NCI-H187 (cell line): ENCODE results near the gene PMM2.
"Not testable (repeated sequence)": the region's sequence is repeated elsewhere in the genome, so short reads cannot be mapped to it uniquely, and the experiment has no call there.

Source experiments
- DNase-seq, 2 experiments: peaks; one replicate each; lab custom pipeline; 2025; lab: John Stamatoyannopoulos, UW

Gene PMM2

GRCh38 chr16:8797364-8798173, at the start of gene PMM2, which contains the start of gene TMEM186:
TSS of gene PMM2 (plus strand) at chr16:8797839. CDS start at chr16:8797883, 44 bp downstream.
TSS of gene TMEM186 (minus strand) at chr16:8797639. CDS start at chr16:8797614, 25 bp downstream.
- DNase-seq = peak; percentile 56 to 89

- not testable (repeated sequence) for DNase-seq
These were observed 48.7 kb upstream of the PMM2 start for GRCh38 chr16:8748944-8749343.

- DNase-seq = no peak
These were observed 45.9 kb upstream of the PMM2 start for GRCh38 chr16:8751481-8752311.

GRCh38 chr16:8752706-8753105, 44.9 kb upstream of the PMM2 start:
- DNase-seq = no peak

GRCh38 chr16:8753416-8754054, 44.1 kb upstream of the PMM2 start:
- no peak for DNase-seq

- DNase-seq = no peak
These were observed 40.9 kb upstream of the PMM2 start for GRCh38 chr16:8756755-8757154.

- DNase-seq = no peak
These were observed 39.6 kb upstream of the PMM2 start for GRCh38 chr16:8758022-8758421.

- DNase-seq = no peak
These were observed 37.6 kb upstream of the PMM2 start for GRCh38 chr16:8760021-8760420.

- DNase-seq = no peak
These were observed 36.6 kb upstream of the PMM2 start for GRCh38 chr16:8761078-8761477.

- DNase-seq = no peak
These were observed 35.4 kb upstream of the PMM2 start for GRCh38 chr16:8762254-8762653.

- no peak for DNase-seq
These were observed 34.6 kb upstream of the PMM2 start for GRCh38 chr16:8763083-8763482.

- DNase-seq = no peak
These were observed 33.7 kb upstream of the PMM2 start for GRCh38 chr16:8763899-8764298.

- DNase-seq = no peak
These were observed 33.0 kb upstream of the PMM2 start for GRCh38 chr16:8764525-8765250.

- DNase-seq = no peak
These were observed 30.5 kb upstream of the PMM2 start for GRCh38 chr16:8767176-8767575.

GRCh38 chr16:8768283-8768682, 29.4 kb upstream of the PMM2 start:
- DNase-seq = no peak

- no peak for DNase-seq
These were observed 28.9 kb upstream of the PMM2 start for GRCh38 chr16:8768692-8769091.

- DNase-seq = no peak
These were observed 24.1 kb upstream of the PMM2 start for GRCh38 chr16:8773537-8773936.

GRCh38 chr16:8774208-8774607, 23.4 kb upstream of the PMM2 start:
- DNase-seq = no peak

- no peak for DNase-seq
These were observed 22.3 kb upstream of the PMM2 start for GRCh38 chr16:8775359-8775758.

GRCh38 chr16:8776129-8776584, 21.5 kb upstream of the PMM2 start:
- no peak for DNase-seq

- no peak for DNase-seq
These were observed 20.4 kb upstream of the PMM2 start for GRCh38 chr16:8777217-8777616.

GRCh38 chr16:8781797-8782196, 15.8 kb upstream of the PMM2 start:
- DNase-seq = no peak
